Lung (tissue), 12 donors: ENCODE data around the gene TK2. TPM values are rescaled to one million over a fixed set of nuclear protein-coding genes. Genes with fewer than 3 reads are reported as not detected.
A peak's percentile ranks its signal among the peaks of the same experiment; 100 is the strongest.

Source experiments
- ATAC-seq: fragments of 200-7000 bp; cut with Tn5 transposase; one replicate; pipeline ENCODE4 v1.9.1; 2020; ENCODE audit warnings: moderate number of reproducible peaks; ENCODE audit not compliant: insufficient read depth, low FRiP score
- DNase-seq, 3 donors: peaks; one replicate each; pipeline ENCODE4 v3.0.0-alpha.2; 2013 to 2017
- H3K27ac ChIP-seq, 2 donors: one replicate each; pipeline ENCODE4 v1.5.1; 2013; ENCODE audit warnings: mild to moderate bottlenecking in 2 of 2, moderate library complexity in 2 of 2, control low read depth in 1 of 2, inconsistent platforms in 1 of 2, low read depth in 1 of 2, low read length in 1 of 2
- H3K27me3 ChIP-seq, 3 donors: one replicate each; pipeline ENCODE4 v1.5.1; 2013; ENCODE audit warnings: low read length in 2 of 3; ENCODE audit not compliant: control insufficient read depth in 3 of 3, insufficient read depth in 3 of 3
- H3K36me3 ChIP-seq, 4 donors: one replicate each; pipeline ENCODE4 v1.5.1; 2013; ENCODE audit warnings: low read length in 4 of 4, mild to moderate bottlenecking in 1 of 4, moderate library complexity in 1 of 4; ENCODE audit not compliant: control insufficient read depth in 4 of 4, insufficient read depth in 4 of 4
- H3K4me1 ChIP-seq, 5 donors: one replicate each; pipeline ENCODE4 v1.5.1; 2013; ENCODE audit warnings: low read length in 5 of 5, mild to moderate bottlenecking in 2 of 5, moderate library complexity in 1 of 5; ENCODE audit not compliant: control insufficient read depth in 5 of 5, insufficient read depth in 5 of 5
- H3K4me3 ChIP-seq: one replicate; pipeline ENCODE4 v1.5.1; 2013; ENCODE audit warnings: mild to moderate bottlenecking, control low read depth, moderate library complexity
- H3K9ac ChIP-seq, 2 donors: one replicate each; pipeline ENCODE4 v1.5.1; 2013; ENCODE audit warnings: low read length in 2 of 2, control low read depth in 1 of 2; ENCODE audit not compliant: insufficient read depth in 1 of 2
- H3K9me3 ChIP-seq, 4 donors: one replicate each; pipeline ENCODE4 v1.5.1; 2013; ENCODE audit warnings: low read length in 3 of 4, mild to moderate bottlenecking in 1 of 4, moderate library complexity in 1 of 4; ENCODE audit not compliant: control insufficient read depth in 4 of 4, insufficient read depth in 3 of 4
- CTCF ChIP-seq: IDR thresholded peaks from 2 replicates; pipeline ENCODE4 v1.5.1; 2012; ENCODE audit warnings: mild to moderate bottlenecking; ENCODE audit errors: control extremely low read depth, extremely low read depth
- WGBS, 2 donors: extraction: QIAGEN DNeasy Blood & Tissue Kit; methylation state at CpG; one replicate each; pipeline ENCODE4 v1.1.7; 2013; 5-methylcytosine and 5-hydroxymethylcytosine counted together
- polyA plus RNA-seq, 2 donors: library from polyadenylated mRNA; stranded (reverse); fragments of 200-250 nt; gene quantifications; one replicate each; pipeline ENCODE4 v1.2.1, GENCODE V29; 2013
- total RNA-seq, 2 donors: library from RNA; depleted of rRNA in 1 of 2; stranded (reverse); fragments of >200 nt in 1 of 2; gene quantifications; one replicate each; pipeline ENCODE4 v1.2.1, GENCODE V29; 2014 to 2021
- donor health status: control.
- donor health status: control.
- donor health status: Bipolar disorder and iron deficiency.
- donor health status: healthy.
- donor health status: DM: yes; HTN: yes; CAD: no.

Gene TK2
- total and polyA plus RNA-seq, 4 donors = 13.1 to 37.7 (median 25.0) TPM

- Histone ChIP-seq H3K9me3 (no peaks in the 10 kb centered on the region), H3K4me1 (peaks cover 5 to 48% (median 8%) of the 10 kb centered on the region in 5 donors), H3K27ac (no peak overlapping the region), H3K36me3 (peaks cover 0 to 11% (median 3%) of the 10 kb centered on the region in 4 donors), H3K9ac (no peak overlapping the region), H3K27me3 (no peaks in the 10 kb centered on the region), H3K4me3 (no peak overlapping the region)
- DNase-seq (no peak), ATAC-seq (no peak)
- no peak for TF ChIP-seq CTCF
- 87 to 94% methylated on average over 3 of the region's 3 CpGs for WGBS, 2 donors
Measured at GRCh38 chr16:66554021-66554420, 4.1 kb upstream of the TK2 start.

GRCh38 chr16:66553223-66553622 lies 3.3 kb upstream of the TK2 start:
- H3K9me3 ChIP-seq = no peaks in the 10 kb centered on the region
- H3K27ac ChIP-seq = peak overlapping the region in 1 of 2 donors; percentile 63
- WGBS, 2 donors = 13 to 17% methylated on average over 8 of the region's 8 CpGs
- no peak for TF ChIP-seq CTCF
- peaks cover 5 to 52% (median 11%) of the 10 kb centered on the region in 5 donors for H3K4me1 ChIP-seq
- H3K36me3 ChIP-seq = peaks cover 0 to 6% (median 2%) of the 10 kb centered on the region in 4 donors
- ATAC-seq = no peak
- H3K9ac ChIP-seq = peak overlapping the region in 1 of 2 donors; percentile 14
- peak in 2 of 3 donors; percentile 26 to 36 for DNase-seq
- H3K27me3 ChIP-seq = no peaks in the 10 kb centered on the region
- peak overlapping the region; percentile 33 for H3K4me3 ChIP-seq

- peak; percentile 76 for ATAC-seq
- H3K9ac ChIP-seq = peak within 1 kb of the TSS; percentile 41 to 95
Measured at GRCh38 chr16:66552286-66553177, 2.6 kb upstream of the TK2 start, which contains the start of gene CKLF. CKLF (plus strand) TSS chr16:66552576; CDS start chr16:66552716, 140 bp downstream.

More at GRCh38 chr16:66552286-66553177, 2.6 kb upstream of the TK2 start, which contains the start of gene CKLF:
- Histone ChIP-seq H3K4me1 (peaks cover 5 to 52% (median 14%) of the 10 kb centered on the region in 5 donors), H3K36me3 (peaks cover 0 to 2% (median 0%) of the 10 kb centered on the region in 4 donors), H3K27me3 (no peaks in the 10 kb centered on the region), H3K27ac (peak within 1 kb of the TSS; percentile 92 to 98), H3K4me3 (peak within 1 kb of the TSS; percentile 65), H3K9me3 (no peaks in the 10 kb centered on the region)
- TF ChIP-seq CTCF = no peak
- peak; percentile 94 to 95 (median 94) for DNase-seq
- 5% methylated on average over 63 of the region's 63 CpGs for WGBS, 2 donors
